ENCODE measurements around the gene ZFP91. TPM values are rescaled to one million over a fixed set of nuclear protein-coding genes. Genes with fewer than 3 reads are reported as not detected.

The ZFP91 gene
- total RNA-seq, 4 donors from 2014 or later: 38.6 to 62.0 (median 56.2) TPM

GRCh38 chr11:58636587-58636986 lies 57.7 kb downstream of the ZFP91 start:
- TF ChIP-seq POLR2A (IDR thresholded peaks at IDR 0.05): no peak
- TF ChIP-seq POLR2AphosphoS5 (IDR thresholded peaks at IDR 0.05): no peak
- TF ChIP-seq CTCF (IDR thresholded peaks at IDR 0.05): no peak
- TF ChIP-seq EP300 (IDR thresholded peaks at IDR 0.05; ENCODE audit: low read depth): no peak
- Histone ChIP-seq H3K27ac (no peak overlapping the region), H3K9me3 (no peaks in the 10 kb centered on the region), H3K27me3 (no peaks in the 10 kb centered on the region), H3K4me1 (peaks cover 0 to 21% (median 7%) of the 10 kb centered on the region in 4 donors), H3K36me3 (no peaks in the 10 kb centered on the region), H3K4me3 (no peak overlapping the region)
- 74 to 82% methylated on average over 2 to 3 of the region's 3 CpGs for WGBS, 2 donors (ENCODE audit: low coverage in 1 of 2)
- intact Hi-C loops (cut with DNase I; ENCODE audit: low total_unique reads): no loop called here
- no peak for DNase-seq
- in situ Hi-C loops (cut with MboI; ENCODE audit: low pct_ligation_motif_present in 1 of 4, low pct_unique_long_range_greater_than_20kb in 1 of 4, low sequenced_read_pairs in 3 of 4): no loop called here

- Histone ChIP-seq H3K27me3 (no peaks in the 10 kb centered on the region), H3K4me1 (peaks cover 0 to 29% (median 8%) of the 10 kb centered on the region in 4 donors), H3K27ac (no peak overlapping the region), H3K9me3 (no peaks in the 10 kb centered on the region), H3K4me3 (no peak overlapping the region), H3K36me3 (no peaks in the 10 kb centered on the region)
- TF ChIP-seq EP300 (IDR thresholded peaks at IDR 0.05; ENCODE audit: low read depth) (no peak), POLR2A (IDR thresholded peaks at IDR 0.05) (no peak), POLR2AphosphoS5 (IDR thresholded peaks at IDR 0.05) (no peak), CTCF (IDR thresholded peaks at IDR 0.05) (no peak)
- no peak for DNase-seq
- intact Hi-C loops (cut with DNase I; ENCODE audit: low total_unique reads): no loop called here
- in situ Hi-C loops (cut with MboI; ENCODE audit: low pct_ligation_motif_present in 1 of 4, low pct_unique_long_range_greater_than_20kb in 1 of 4, low sequenced_read_pairs in 3 of 4): no loop called here
- 51 to 61% methylated on average over 2 of the region's 2 CpGs for WGBS, 2 donors (ENCODE audit: low coverage in 1 of 2)
These were observed 58.5 kb downstream of the ZFP91 start for GRCh38 chr11:58637371-58637770.

GRCh38 chr11:58639103-58639502 lies 60.2 kb downstream of the ZFP91 start:
- WGBS, 2 donors (ENCODE audit: low coverage in 1 of 2): 95% methylated on average over 6 of the region's 6 CpGs; no CpG with 5 or more reads in 1 of the 2 donors
- in situ Hi-C loops (cut with MboI; ENCODE audit: low pct_ligation_motif_present in 1 of 4, low pct_unique_long_range_greater_than_20kb in 1 of 4, low sequenced_read_pairs in 3 of 4): no loop called here

GRCh38 chr11:58639669-58640068 lies 60.8 kb downstream of the ZFP91 start:
- Histone ChIP-seq H3K27ac (no peak overlapping the region), H3K4me3 (no peak overlapping the region), H3K36me3 (no peaks in the 10 kb centered on the region), H3K4me1 (peaks cover 0 to 37% (median 11%) of the 10 kb centered on the region in 4 donors), H3K9me3 (no peaks in the 10 kb centered on the region), H3K27me3 (no peaks in the 10 kb centered on the region)
- TF ChIP-seq EP300 (IDR thresholded peaks at IDR 0.05; ENCODE audit: low read depth): no peak
- TF ChIP-seq CTCF (IDR thresholded peaks at IDR 0.05): no peak
- TF ChIP-seq POLR2AphosphoS5 (IDR thresholded peaks at IDR 0.05): no peak
- no peak for TF ChIP-seq POLR2A (IDR thresholded peaks at IDR 0.05)
- 63 to 66% methylated on average over 2 of the region's 2 CpGs for WGBS, 2 donors (ENCODE audit: low coverage in 1 of 2)
- no peak for DNase-seq
- in situ Hi-C loops (cut with MboI; ENCODE audit: low pct_ligation_motif_present in 1 of 4, low pct_unique_long_range_greater_than_20kb in 1 of 4, low sequenced_read_pairs in 3 of 4) (no loop called here), intact Hi-C loops (cut with DNase I; ENCODE audit: low total_unique reads) (no loop called here)

More at GRCh38 chr11:58639103-58639502, 60.2 kb downstream of the ZFP91 start:
- Histone ChIP-seq H3K27ac (no peak overlapping the region), H3K4me1 (peaks cover 0 to 37% (median 11%) of the 10 kb centered on the region in 4 donors), H3K36me3 (no peaks in the 10 kb centered on the region), H3K9me3 (no peaks in the 10 kb centered on the region), H3K27me3 (no peaks in the 10 kb centered on the region), H3K4me3 (no peak overlapping the region)
- no peak for DNase-seq
- TF ChIP-seq POLR2AphosphoS5 (IDR thresholded peaks at IDR 0.05) (no peak), CTCF (IDR thresholded peaks at IDR 0.05) (no peak), EP300 (IDR thresholded peaks at IDR 0.05; ENCODE audit: low read depth) (no peak), POLR2A (IDR thresholded peaks at IDR 0.05) (no peak)
- intact Hi-C loops (cut with DNase I; ENCODE audit: low total_unique reads): no loop called here

Measured in transverse colon (tissue), 4 donors.